NCI-H524 (cell line): ENCODE data around the gene ST6GALNAC4.

Source experiments
- DNase-seq, 2 experiments: peaks; one replicate each; lab custom pipeline; 2025; lab: John Stamatoyannopoulos, UW

ST6GALNAC4 gene

DNA sequence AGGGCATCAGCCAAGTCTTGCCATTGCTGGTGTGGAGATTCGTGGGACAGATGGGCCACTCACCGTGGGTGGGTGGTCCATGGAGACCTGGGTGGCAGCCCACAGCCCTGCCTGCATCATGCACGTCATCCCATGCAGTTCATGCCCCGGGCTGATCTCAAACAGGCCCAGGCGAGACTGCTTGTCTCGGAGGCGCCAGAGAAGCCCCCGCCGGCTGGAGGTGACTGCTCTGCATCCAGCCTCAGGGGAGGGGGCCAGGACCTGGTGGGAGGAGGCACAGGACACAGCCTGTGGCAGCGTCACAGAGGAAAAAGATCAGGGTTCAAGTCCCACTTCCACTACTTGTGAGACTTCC lies 12.8 kb upstream of the ST6GALNAC4 start:
- DNase-seq, result no peak

GRCh38 chr9:127928676-127929624 lies 12.1 kb upstream of the ST6GALNAC4 start:
- DNase-seq, result no peak

GRCh38 chr9:127927988-127928675 lies 11.3 kb upstream of the ST6GALNAC4 start:
- no peak for DNase-seq

DNA sequence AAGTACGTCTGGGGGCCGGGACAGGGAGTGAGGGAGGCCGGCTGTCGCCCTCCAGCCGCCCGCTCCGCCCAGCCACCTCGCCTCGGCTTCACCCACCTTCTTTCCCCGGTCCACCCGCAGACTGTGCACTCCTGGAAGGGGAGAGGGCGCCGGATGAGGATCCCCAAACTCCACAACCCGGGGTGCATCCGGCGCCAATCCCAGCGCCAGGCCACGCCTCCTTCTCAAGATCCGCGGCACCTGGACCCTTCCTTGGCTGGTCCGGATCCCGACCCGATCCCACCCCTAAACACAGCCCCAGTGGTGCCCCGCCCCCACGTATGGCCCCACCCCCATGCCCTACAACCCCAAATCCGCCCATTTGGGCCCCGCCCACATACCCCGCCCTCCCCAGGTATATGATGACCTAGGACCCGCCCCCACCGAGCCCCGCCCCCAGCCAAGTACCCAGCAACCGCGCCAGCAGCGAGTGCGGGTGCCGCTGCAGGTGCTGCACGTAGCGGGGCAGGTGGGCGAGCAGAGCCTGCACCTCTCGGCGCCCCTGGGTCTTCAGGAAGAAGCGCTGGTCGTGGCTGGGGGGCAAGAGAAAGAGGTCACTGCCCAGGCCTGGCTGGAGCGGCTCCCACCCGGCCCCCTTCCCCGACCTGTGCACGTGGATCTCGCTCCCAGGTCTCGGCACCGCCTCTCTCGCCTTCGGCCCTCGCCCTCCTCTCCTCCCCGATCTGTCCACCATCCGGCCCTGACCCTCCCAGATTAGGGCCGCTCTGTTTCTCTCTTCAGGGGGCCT lies 10.6 kb upstream of the ST6GALNAC4 start:
- DNase-seq, result peak in 1 of 2 experiments; percentile 36

GRCh38 chr9:127926906-127927200 lies 10.0 kb upstream of the ST6GALNAC4 start:
- DNase-seq, result no peak

- no peak for DNase-seq
These were observed 9.4 kb upstream of the ST6GALNAC4 start for GRCh38 chr9:127925959-127926905.

GRCh38 chr9:127924736-127925444 lies 8.0 kb upstream of the ST6GALNAC4 start:
- DNase-seq, result peak in 1 of 2 experiments; percentile 40

- no peak for DNase-seq
These were observed 6.9 kb upstream of the ST6GALNAC4 start for GRCh38 chr9:127923771-127924170.

DNA sequence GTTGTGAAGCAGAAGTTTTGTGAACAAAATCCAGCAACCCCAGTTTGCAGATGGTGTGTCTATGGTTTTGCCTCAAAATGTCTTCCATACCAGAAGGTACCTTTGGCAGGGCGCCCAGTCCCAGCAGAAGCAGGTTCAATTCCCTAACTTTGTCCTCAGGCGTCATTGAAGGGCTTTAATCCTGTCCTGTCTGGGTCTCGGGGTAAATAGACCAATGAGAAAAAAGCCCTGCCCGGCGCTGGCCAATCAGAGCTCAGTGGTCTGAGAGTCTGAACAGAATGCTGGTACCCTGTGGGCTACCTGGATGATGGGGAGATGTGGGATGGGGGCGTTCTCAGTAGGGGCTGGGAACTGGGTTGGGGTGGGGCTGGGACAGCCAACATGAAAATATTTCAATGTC lies 6.2 kb upstream of the ST6GALNAC4 start:
- peak; percentile 84 to 88 for DNase-seq

DNA sequence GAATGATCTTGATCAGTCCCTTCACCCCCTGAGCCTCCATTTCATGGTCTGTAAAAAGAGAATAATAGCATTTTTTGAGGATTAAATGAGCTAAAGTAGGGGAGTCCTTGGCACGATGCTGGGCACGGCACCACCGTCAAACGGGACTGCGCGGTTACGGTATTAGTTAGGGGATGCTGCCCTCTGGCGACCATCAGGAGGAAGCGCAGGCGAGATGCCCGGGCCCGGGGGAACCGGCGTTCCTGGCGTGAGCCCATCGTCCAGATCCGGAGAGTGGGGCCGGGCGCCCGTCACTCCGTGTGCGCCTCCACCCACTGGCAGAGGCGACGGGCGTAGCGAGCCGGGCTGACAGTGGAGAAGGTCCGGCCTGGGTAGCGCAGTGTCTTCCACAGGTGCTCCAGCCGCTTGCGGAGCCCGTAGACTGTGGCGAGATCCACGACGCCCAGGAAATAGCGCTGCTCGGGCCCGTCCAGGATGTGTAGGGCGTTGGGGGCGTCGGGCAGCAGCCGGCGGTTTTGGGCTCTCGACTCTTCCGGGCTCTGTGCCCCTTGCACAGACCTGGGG lies 4.8 kb upstream of the ST6GALNAC4 start:
- peak; percentile 33 to 58 for DNase-seq

GRCh38 chr9:127920794-127921193 lies 4.0 kb upstream of the ST6GALNAC4 start:
- no peak for DNase-seq

DNA sequence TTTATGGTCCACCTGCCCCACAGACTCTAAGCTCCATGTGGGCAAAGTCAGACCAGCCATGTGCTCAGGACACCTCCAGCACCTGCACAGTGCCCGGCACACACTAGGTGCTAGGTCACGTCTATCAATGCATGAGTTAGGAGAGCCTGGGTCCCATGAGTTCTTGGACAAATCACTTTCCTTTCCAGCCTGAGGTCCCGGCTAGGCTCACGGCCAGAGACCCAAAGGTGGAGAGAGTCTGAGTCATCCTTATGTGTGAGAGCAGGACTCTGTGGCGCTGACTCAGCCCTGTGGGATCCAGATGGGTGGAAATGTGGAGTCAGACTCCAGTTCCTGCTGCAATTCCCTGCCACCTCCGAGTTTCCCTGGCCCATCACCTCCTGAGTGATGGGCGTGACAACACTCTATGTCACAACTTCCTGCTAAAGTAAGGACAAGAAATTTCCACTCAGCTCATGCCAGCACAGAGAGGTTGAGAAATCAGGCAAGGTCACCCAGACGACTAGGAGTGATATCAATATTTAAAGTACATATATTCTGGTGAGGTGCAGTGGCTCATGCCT lies 2.5 kb upstream of the ST6GALNAC4 start:
- DNase-seq, result no peak

GRCh38 chr9:127918183-127919107 lies 1.6 kb upstream of the ST6GALNAC4 start:
- DNase-seq, result peak in 1 of 2 experiments; percentile 49

GRCh38 chr9:127917603-127918002 lies 762 bp upstream of the ST6GALNAC4 start:
- DNase-seq, result peak; percentile 54 to 75

- peak in 1 of 2 experiments; percentile 52 for DNase-seq
These were observed 781 bp downstream of the ST6GALNAC4 start for GRCh38 chr9:127915801-127916719.

DNA sequence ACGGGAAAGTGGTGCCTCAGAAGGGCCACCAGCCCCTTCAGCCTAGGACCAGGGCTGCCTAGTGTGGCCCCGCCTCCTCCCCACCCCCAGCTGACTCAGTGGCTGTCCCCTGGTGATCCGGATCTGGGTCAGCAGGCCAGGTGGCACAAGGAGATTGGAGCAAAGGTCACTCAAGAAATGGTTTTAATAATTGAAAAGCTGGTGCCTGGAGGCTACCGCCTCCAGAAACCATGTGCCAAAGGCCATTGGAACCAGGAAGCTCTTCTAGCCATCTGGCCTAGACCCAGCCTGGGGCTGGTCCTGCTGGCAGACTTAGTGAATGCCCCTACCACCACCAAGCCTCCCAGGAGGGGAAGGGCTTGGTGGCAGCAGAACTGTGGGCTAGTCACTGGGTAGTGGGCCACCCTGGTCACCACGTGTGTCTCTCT lies 1.5 kb downstream of the ST6GALNAC4 start:
- no peak for DNase-seq

DNA sequence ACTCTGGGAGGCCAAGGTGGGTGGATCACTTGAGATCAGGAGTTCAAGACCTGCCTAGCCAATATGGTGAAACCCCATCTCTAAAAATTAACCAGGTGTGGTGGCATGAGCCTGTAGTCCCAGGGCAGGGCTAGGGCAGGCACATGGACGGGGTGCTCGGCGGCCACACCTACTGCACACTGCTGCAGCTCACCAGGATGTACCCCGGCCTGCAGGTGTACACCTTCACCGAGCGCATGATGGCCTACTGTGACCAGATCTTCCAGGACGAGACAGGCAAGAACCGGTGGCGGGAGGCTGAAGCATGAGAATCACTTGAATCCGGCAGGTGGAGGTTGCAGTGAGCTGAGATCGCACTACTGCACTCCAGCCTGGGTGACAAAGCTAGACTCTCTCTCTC lies 3.2 kb downstream of the ST6GALNAC4 start:
- DNase-seq, result no peak

- DNase-seq, result no peak
These were observed 4.0 kb downstream of the ST6GALNAC4 start for GRCh38 chr9:127912882-127913281.
